ENCODE results near the gene C1orf210. TPM values are rescaled to one million over a fixed set of nuclear protein-coding genes. Genes with fewer than 3 reads are reported as not detected.
A peak's percentile ranks its signal among the peaks of the same experiment; 100 is the strongest.

Gene C1orf210
- total RNA-seq, 1 donor from 2014 or later = not detected

GRCh38 chr1:43284546-43285110 is 753 bp downstream of the C1orf210 start:
- no peak for TF ChIP-seq CTCF (conservative IDR thresholded peaks at IDR 0.05)
- no peak overlapping the region for H3K4me3 Mint-ChIP-seq
- H3K4me1 Mint-ChIP-seq = peaks cover 24% of the 10 kb centered on the region
- DNase-seq (ENCODE audit: low read depth, low spot score) = no peak
- H3K36me3 Mint-ChIP-seq (ENCODE audit: low read depth) = no peaks in the 10 kb centered on the region
- no peaks in the 10 kb centered on the region for H3K9me3 Mint-ChIP-seq
- H3K27ac Mint-ChIP-seq (ENCODE audit: unreplicated experiment) = no peak overlapping the region
- H3K27me3 Mint-ChIP-seq (ENCODE audit: low read depth) = no peaks in the 10 kb centered on the region

- no peak for DNase-seq (ENCODE audit: low read depth, low spot score)
- H3K36me3 Mint-ChIP-seq (ENCODE audit: low read depth) = no peaks in the 10 kb centered on the region
- H3K27ac Mint-ChIP-seq (ENCODE audit: unreplicated experiment) = no peak overlapping the region
- H3K4me3 Mint-ChIP-seq = no peak overlapping the region
- no peaks in the 10 kb centered on the region for H3K27me3 Mint-ChIP-seq (ENCODE audit: low read depth)
- H3K9me3 Mint-ChIP-seq = no peaks in the 10 kb centered on the region
- TF ChIP-seq CTCF (conservative IDR thresholded peaks at IDR 0.05) = no peak
- peaks cover 24% of the 10 kb centered on the region for H3K4me1 Mint-ChIP-seq
Measured at GRCh38 chr1:43284065-43284464, 1.3 kb downstream of the C1orf210 start.

GRCh38 chr1:43282220-43283195 is 2.9 kb downstream of the C1orf210 start:
- DNase-seq (ENCODE audit: low read depth, low spot score) = no peak
- H3K36me3 Mint-ChIP-seq (ENCODE audit: low read depth) = no peaks in the 10 kb centered on the region
- no peak overlapping the region for H3K27ac Mint-ChIP-seq (ENCODE audit: unreplicated experiment)
- peaks cover 24% of the 10 kb centered on the region for H3K4me1 Mint-ChIP-seq
- H3K27me3 Mint-ChIP-seq (ENCODE audit: low read depth) = no peaks in the 10 kb centered on the region
- H3K4me3 Mint-ChIP-seq = no peak overlapping the region
- H3K9me3 Mint-ChIP-seq = no peaks in the 10 kb centered on the region
- no peak for TF ChIP-seq CTCF (conservative IDR thresholded peaks at IDR 0.05)

- H3K4me3 Mint-ChIP-seq = no peak overlapping the region
- no peaks in the 10 kb centered on the region for H3K27me3 Mint-ChIP-seq (ENCODE audit: low read depth)
- H3K27ac Mint-ChIP-seq (ENCODE audit: unreplicated experiment) = peak overlapping the region; percentile 72
- no peak for TF ChIP-seq CTCF (conservative IDR thresholded peaks at IDR 0.05)
- peaks cover 24% of the 10 kb centered on the region for H3K4me1 Mint-ChIP-seq
- no peak for DNase-seq (ENCODE audit: low read depth, low spot score)
- no peaks in the 10 kb centered on the region for H3K36me3 Mint-ChIP-seq (ENCODE audit: low read depth)
- H3K9me3 Mint-ChIP-seq = no peaks in the 10 kb centered on the region
Measured at GRCh38 chr1:43280692-43281091, 4.7 kb downstream of the C1orf210 start.

GRCh38 chr1:43279666-43280065 is 5.7 kb downstream of the C1orf210 start:
- Mint-ChIP-seq H3K4me3 (no peak overlapping the region), H3K27ac (ENCODE audit: unreplicated experiment) (peak overlapping the region; percentile 72)
- DNase-seq (ENCODE audit: low read depth, low spot score) = no peak

More at GRCh38 chr1:43279666-43280065, 5.7 kb downstream of the C1orf210 start:
- H3K4me1 Mint-ChIP-seq = peaks cover 20% of the 10 kb centered on the region
- H3K36me3 Mint-ChIP-seq (ENCODE audit: low read depth) = no peaks in the 10 kb centered on the region
- no peak for TF ChIP-seq CTCF (conservative IDR thresholded peaks at IDR 0.05)
- no peaks in the 10 kb centered on the region for H3K9me3 Mint-ChIP-seq
- H3K27me3 Mint-ChIP-seq (ENCODE audit: low read depth) = peaks cover 2% of the 10 kb centered on the region

Measured in neural crest cell (in vitro differentiated cells).